GM23338 (cell line): Measurements from ENCODE around the gene NAPSA.

Experiments
- EZH2 ChIP-seq: fragments of 200-600 bp; sonication (generic); IDR thresholded peaks from one replicate; pipeline ENCODE4 v1.8.0; 2017; ENCODE audit warnings: antibody characterized with exemption, mild to moderate bottlenecking, low read depth; ENCODE audit not compliant: unreplicated experiment
- TF ChIP-seq, protein P1 (sequence below), 2 experiments: fragments of 200-600 bp in 1 of 2; sonication (generic) in 1 of 2; conservative IDR thresholded peaks; 2 replicates each; pipeline versions ENCODE4 v1.5.1 to v1.6.1; 2016 to 2017; ENCODE audit warnings: antibody characterized with exemption in 2 of 2, low read depth in 2 of 2, mild to moderate bottlenecking in 2 of 2, moderate library complexity in 1 of 2

GRCh38 chr19:50380137-50380536, 14.7 kb upstream of the NAPSA start:
- TF ChIP-seq, protein P1, sequence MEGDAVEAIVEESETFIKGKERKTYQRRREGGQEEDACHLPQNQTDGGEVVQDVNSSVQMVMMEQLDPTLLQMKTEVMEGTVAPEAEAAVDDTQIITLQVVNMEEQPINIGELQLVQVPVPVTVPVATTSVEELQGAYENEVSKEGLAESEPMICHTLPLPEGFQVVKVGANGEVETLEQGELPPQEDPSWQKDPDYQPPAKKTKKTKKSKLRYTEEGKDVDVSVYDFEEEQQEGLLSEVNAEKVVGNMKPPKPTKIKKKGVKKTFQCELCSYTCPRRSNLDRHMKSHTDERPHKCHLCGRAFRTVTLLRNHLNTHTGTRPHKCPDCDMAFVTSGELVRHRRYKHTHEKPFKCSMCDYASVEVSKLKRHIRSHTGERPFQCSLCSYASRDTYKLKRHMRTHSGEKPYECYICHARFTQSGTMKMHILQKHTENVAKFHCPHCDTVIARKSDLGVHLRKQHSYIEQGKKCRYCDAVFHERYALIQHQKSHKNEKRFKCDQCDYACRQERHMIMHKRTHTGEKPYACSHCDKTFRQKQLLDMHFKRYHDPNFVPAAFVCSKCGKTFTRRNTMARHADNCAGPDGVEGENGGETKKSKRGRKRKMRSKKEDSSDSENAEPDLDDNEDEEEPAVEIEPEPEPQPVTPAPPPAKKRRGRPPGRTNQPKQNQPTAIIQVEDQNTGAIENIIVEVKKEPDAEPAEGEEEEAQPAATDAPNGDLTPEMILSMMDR (conservative IDR thresholded peaks at IDR 0.05; ENCODE audit: low read depth in 2 of 2): no peak
- TF ChIP-seq EZH2: no peak
